Measurements from ENCODE around the gene SERPINC1. TPM values are rescaled to one million over a fixed set of nuclear protein-coding genes. Genes with fewer than 3 reads are reported as not detected.

SERPINC1 gene
- total RNA-seq, 2 experiments from 2014 or later = not detected

DNA sequence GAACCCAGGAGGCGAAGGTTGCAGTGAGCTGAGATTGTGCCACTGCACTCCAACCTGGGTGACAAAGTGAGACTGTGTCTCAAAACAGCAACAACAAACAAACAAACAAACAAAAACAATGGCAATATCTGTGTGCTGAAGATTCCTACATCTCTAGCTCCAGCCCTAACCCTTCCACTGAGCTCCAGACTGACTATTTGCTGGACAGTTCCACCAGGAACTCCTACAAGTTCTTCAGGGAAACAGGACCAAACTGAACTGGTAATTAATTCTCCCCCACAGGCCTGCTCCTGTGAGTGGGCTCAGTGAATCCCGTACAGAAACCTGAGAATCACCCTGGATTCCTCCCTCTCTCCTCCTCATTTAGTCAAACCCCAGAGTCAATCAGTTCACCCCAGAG is 1.5 kb downstream of the SERPINC1 start:
- ChIA-PET POLR2A (interaction anchor here (1.1 kb wide), 1 partner anchor 10 kb away, joined by 3 read pairs; no protein-coding TSS in a partner anchor), CTCF (interaction anchor here (0.7 to 1.5 kb wide), 6 partner anchors 11 to 55 kb away, joined by 3 to 4 read pairs (median 3); no protein-coding TSS in a partner anchor)
- TF ChIP-seq, protein P1, sequence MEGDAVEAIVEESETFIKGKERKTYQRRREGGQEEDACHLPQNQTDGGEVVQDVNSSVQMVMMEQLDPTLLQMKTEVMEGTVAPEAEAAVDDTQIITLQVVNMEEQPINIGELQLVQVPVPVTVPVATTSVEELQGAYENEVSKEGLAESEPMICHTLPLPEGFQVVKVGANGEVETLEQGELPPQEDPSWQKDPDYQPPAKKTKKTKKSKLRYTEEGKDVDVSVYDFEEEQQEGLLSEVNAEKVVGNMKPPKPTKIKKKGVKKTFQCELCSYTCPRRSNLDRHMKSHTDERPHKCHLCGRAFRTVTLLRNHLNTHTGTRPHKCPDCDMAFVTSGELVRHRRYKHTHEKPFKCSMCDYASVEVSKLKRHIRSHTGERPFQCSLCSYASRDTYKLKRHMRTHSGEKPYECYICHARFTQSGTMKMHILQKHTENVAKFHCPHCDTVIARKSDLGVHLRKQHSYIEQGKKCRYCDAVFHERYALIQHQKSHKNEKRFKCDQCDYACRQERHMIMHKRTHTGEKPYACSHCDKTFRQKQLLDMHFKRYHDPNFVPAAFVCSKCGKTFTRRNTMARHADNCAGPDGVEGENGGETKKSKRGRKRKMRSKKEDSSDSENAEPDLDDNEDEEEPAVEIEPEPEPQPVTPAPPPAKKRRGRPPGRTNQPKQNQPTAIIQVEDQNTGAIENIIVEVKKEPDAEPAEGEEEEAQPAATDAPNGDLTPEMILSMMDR (IDR thresholded peaks at IDR 0.05) = no peak
- H3K27me3 Mint-ChIP-seq = no peaks in the 10 kb centered on the region
- ATAC-seq (no peak), DNase-seq (no peak)
- no peak overlapping the region for H3K4me3 Mint-ChIP-seq
- no peaks in the 10 kb centered on the region for H3K36me3 Mint-ChIP-seq (ENCODE audit: low read depth)
- H3K9me3 Mint-ChIP-seq = no peaks in the 10 kb centered on the region
- intact Hi-C loops (cut with micrococcal nuclease) = no loop called here
- no peaks in the 10 kb centered on the region for H3K4me1 Mint-ChIP-seq (ENCODE audit: low read depth)
- H3K27ac Mint-ChIP-seq = no peak overlapping the region

DNA sequence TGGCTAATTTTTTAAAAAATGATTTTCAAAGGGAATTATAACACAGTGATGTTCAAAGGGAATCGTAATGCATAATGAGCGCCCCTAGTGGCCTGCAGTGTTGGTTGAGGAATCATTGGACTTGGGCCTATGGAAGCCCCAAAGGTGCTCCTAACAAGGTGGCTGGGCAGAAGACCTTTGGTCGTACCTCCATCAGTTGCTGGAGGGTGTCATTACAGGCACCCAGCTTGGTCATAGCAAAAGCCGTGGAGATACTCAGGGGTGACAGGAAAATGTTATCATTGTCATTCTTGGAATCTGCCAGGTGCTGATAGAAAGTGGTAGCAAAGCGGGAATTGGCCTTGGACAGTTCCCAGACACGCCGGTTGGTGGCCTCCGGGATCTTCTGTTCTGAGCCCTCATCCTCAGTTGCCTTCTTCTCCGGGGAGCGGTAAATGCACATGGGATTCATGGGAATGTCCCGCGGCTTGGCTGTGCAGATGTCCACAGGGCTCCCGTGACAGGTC is 2.7 kb downstream of the SERPINC1 start:
- TF ChIP-seq, protein P1 (IDR thresholded peaks at IDR 0.05) = peak; percentile 62

DNA sequence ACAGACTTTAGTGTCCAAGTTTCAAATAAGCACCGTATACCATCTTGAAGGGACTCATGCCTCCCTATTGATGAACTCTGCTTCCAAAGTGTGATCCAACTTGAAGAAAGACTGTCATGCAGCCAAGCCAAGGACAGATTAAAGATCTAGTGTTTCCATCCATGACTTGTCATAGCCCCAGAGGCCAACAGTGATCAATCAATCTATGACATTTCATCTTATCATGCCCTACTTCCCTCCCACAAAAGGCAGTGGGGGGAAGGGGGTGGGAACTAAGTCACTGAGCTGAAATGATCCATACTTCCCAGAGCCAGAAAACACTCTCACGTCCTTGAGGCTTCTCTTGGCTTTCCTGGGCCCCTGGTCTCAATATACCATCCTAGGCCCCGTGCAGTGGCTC is 4.0 kb downstream of the SERPINC1 start:
- CTCF ChIA-PET = no interaction called here
- Mint-ChIP-seq H3K27me3 (no peaks in the 10 kb centered on the region), H3K9me3 (no peaks in the 10 kb centered on the region), H3K36me3 (ENCODE audit: low read depth) (no peaks in the 10 kb centered on the region), H3K27ac (no peak overlapping the region), H3K4me1 (ENCODE audit: low read depth) (no peaks in the 10 kb centered on the region), H3K4me3 (no peak overlapping the region)
- ATAC-seq (no peak), DNase-seq (no peak)
- intact Hi-C loops (cut with micrococcal nuclease) = no loop called here
- TF ChIP-seq, protein P1 (IDR thresholded peaks at IDR 0.05) = no peak
- POLR2A ChIA-PET = no interaction called here

More for the DNA sequence above, 2.7 kb downstream of the SERPINC1 start:
- ATAC-seq = no peak
- Mint-ChIP-seq H3K4me3 (no peak overlapping the region), H3K27ac (no peak overlapping the region), H3K4me1 (ENCODE audit: low read depth) (no peaks in the 10 kb centered on the region), H3K36me3 (ENCODE audit: low read depth) (no peaks in the 10 kb centered on the region), H3K9me3 (no peaks in the 10 kb centered on the region), H3K27me3 (no peaks in the 10 kb centered on the region)
- peak; percentile 54 for DNase-seq
- ChIA-PET CTCF (interaction anchor here (0.7 to 1.5 kb wide), 6 partner anchors 13 to 485 kb away, joined by 3 to 4 read pairs (median 3); no protein-coding TSS in a partner anchor), POLR2A (no interaction called here)
- intact Hi-C loops (cut with micrococcal nuclease) = no loop called here

DNA sequence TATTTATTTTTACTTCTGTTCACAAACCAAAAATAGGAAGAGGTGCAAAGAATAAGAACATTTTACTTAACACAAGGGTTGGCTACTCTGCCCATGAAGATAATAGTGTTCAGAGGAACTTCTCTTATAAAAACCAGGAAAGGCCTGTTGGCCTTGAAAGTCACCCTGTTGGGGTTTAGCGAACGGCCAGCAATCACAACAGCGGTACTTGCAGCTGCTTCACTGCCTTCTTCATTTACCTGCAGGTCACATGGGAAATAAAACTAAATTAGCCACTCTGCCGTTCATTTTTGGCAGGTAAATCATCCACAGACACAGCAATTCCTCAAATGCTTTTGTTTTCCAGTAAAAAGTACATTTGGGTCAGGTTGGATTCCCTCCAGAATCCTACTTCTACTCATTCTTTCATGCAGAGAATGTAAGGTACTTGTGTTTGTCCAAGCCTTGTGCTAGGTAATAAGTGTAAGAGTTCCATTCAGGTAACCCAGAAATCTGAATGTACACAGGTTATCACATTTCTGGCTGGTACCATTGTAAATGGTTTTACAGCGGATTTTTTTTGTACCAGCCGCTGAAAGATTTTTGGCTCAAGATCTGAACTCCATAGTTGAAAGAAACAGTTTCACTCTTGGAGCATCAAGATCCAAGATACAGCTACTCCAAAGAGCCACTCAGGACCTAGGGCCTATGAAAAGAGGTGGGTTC is 13.1 kb downstream of the SERPINC1 start:
- no peaks in the 10 kb centered on the region for H3K9me3 Mint-ChIP-seq
- CTCF ChIA-PET = no interaction called here
- no peak overlapping the region for H3K27ac Mint-ChIP-seq

DNA sequence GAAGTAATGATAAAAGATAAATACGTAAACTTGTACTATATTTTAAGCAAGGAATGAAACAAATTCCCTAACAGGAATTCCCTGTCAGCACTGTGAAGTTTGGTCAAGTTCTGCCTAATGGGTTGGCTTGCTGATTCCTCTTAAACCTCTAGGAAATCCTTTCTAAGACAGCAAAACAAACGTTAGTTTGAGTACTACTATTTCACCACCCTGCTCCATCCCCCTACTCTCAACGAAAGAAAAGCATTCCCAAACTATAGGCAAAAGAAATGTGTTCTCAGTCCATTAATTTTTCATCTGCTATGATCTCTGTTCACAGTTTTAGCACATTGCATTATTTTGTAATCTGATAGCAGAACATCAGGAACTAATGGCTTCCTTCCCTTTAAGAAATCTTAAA is 16.1 kb downstream of the SERPINC1 start:
- H3K4me1 Mint-ChIP-seq (ENCODE audit: low read depth) = peaks cover 12% of the 10 kb centered on the region

More for the DNA sequence above, 13.1 kb downstream of the SERPINC1 start:
- H3K36me3 Mint-ChIP-seq (ENCODE audit: low read depth) = peaks cover 4% of the 10 kb centered on the region
- intact Hi-C loops (cut with micrococcal nuclease) = no loop called here
- POLR2A ChIA-PET = no interaction called here
- TF ChIP-seq, protein P1 (IDR thresholded peaks at IDR 0.05) = no peak
- H3K4me1 Mint-ChIP-seq (ENCODE audit: low read depth) = peaks cover 12% of the 10 kb centered on the region
- no peak overlapping the region for H3K4me3 Mint-ChIP-seq
- DNase-seq = no peak
- no peak for ATAC-seq
- no peaks in the 10 kb centered on the region for H3K27me3 Mint-ChIP-seq

More for the DNA sequence above, 16.1 kb downstream of the SERPINC1 start:
- no peaks in the 10 kb centered on the region for H3K9me3 Mint-ChIP-seq
- DNase-seq = no peak
- no peak overlapping the region for H3K27ac Mint-ChIP-seq
- no peak overlapping the region for H3K4me3 Mint-ChIP-seq
- peaks cover 4% of the 10 kb centered on the region for H3K36me3 Mint-ChIP-seq (ENCODE audit: low read depth)
- intact Hi-C loops (cut with micrococcal nuclease) = no loop called here
- ChIA-PET POLR2A (no interaction called here), CTCF (no interaction called here)
- TF ChIP-seq, protein P1 (IDR thresholded peaks at IDR 0.05) = no peak
- no peaks in the 10 kb centered on the region for H3K27me3 Mint-ChIP-seq
- no peak for ATAC-seq
